Colonic mucosa (tissue), 4 donors: Measurements from ENCODE around the gene ARMC9. TPM values are rescaled to one million over a fixed set of nuclear protein-coding genes. Genes with fewer than 3 reads are reported as not detected.

ENCODE experiments used
- DNase-seq: peaks from one replicate; pipeline ENCODE4 v3.0.0-alpha.2; 2020
- H3K27ac ChIP-seq: fragments of 200-600 bp; one replicate; pipeline ENCODE4 v1.8.0; 2021
- H3K27me3 ChIP-seq: fragments of 200-600 bp; one replicate; pipeline ENCODE4 v1.8.0; 2021
- H3K36me3 ChIP-seq: fragments of 200-600 bp; one replicate; pipeline ENCODE4 v1.8.0; 2021
- H3K4me1 ChIP-seq: fragments of 200-600 bp; one replicate; pipeline ENCODE4 v1.8.0; 2021; ENCODE audit warnings: mild to moderate bottlenecking
- H3K4me3 ChIP-seq: fragments of 200-600 bp; one replicate; pipeline ENCODE4 v1.8.0; 2021
- H3K9ac ChIP-seq, 2 donors: one replicate each; pipeline ENCODE4 v1.7.0; 2013; ENCODE audit warnings: control low read depth in 2 of 2, low read depth in 2 of 2, low read length in 2 of 2
- H3K9me3 ChIP-seq: fragments of 200-600 bp; one replicate; pipeline ENCODE4 v1.8.0; 2021
- intact Hi-C: fragments of 100-400 bp; cut with DNase I; formaldehyde crosslinking; loops from one replicate; pipeline ENCODE4 v1.14.1; 2022
- total RNA-seq, 2 donors: library from RNA; stranded (reverse); fragmentation: NEBNext Ultra II Directional in 1 of 2; extraction: Animal tissue kit (Norgen Biotek cat#: 25700) in 1 of 2; gene quantifications; one replicate each; pipeline ENCODE4 v1.2.1, GENCODE V29; 2021
- TF ChIP-seq, protein P1 (sequence below): fragments of 200-600 bp; IDR thresholded peaks from one replicate; pipeline ENCODE4 v1.8.0; 2022; ENCODE audit warnings: antibody characterized with exemption, mild to moderate bottlenecking
- donor health status: healthy.
- donor health status: DM: no; HTN: no; CAD: no.
- donor health status: DM: no; HTN: no; CAD: no.

Gene ARMC9
- total RNA-seq, 2 donors from 2014 or later = 9.8 to 17.2 TPM

GRCh38 chr2:231323316-231323715, 124.9 kb downstream of the ARMC9 start:
- Histone ChIP-seq H3K4me3 (no peak overlapping the region), H3K27ac (no peak overlapping the region), H3K27me3 (no peaks in the 10 kb centered on the region), H3K4me1 (no peaks in the 10 kb centered on the region), H3K9me3 (no peaks in the 10 kb centered on the region), H3K9ac (no peak overlapping the region), H3K36me3 (no peaks in the 10 kb centered on the region)
- TF ChIP-seq, protein P1, sequence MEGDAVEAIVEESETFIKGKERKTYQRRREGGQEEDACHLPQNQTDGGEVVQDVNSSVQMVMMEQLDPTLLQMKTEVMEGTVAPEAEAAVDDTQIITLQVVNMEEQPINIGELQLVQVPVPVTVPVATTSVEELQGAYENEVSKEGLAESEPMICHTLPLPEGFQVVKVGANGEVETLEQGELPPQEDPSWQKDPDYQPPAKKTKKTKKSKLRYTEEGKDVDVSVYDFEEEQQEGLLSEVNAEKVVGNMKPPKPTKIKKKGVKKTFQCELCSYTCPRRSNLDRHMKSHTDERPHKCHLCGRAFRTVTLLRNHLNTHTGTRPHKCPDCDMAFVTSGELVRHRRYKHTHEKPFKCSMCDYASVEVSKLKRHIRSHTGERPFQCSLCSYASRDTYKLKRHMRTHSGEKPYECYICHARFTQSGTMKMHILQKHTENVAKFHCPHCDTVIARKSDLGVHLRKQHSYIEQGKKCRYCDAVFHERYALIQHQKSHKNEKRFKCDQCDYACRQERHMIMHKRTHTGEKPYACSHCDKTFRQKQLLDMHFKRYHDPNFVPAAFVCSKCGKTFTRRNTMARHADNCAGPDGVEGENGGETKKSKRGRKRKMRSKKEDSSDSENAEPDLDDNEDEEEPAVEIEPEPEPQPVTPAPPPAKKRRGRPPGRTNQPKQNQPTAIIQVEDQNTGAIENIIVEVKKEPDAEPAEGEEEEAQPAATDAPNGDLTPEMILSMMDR = no peak
- intact Hi-C loops = no loop called here
- DNase-seq = no peak

DNA sequence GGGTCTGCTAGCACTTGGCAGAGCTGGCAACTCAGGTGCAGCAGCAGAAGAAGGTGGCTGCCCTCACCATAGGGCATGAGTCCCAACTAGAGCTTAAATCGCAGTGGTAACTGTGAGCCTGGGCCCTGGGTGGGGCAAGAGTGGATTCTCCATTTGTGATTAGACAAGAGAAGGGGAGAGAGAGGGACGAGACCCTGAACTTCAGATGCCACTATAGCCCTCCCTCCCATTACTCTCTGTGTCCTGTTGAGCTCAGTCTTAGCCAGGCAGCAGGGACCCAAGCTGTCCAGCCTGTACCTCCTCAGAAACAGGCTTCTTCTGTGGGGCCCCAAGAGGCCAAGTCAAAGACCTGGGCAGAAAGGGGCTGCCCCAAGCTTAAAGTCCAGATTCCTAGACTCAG, 127.4 kb downstream of the ARMC9 start:
- no peak for DNase-seq
- TF ChIP-seq, protein P1 = no peak
- no peak overlapping the region for H3K27ac ChIP-seq
- H3K4me1 ChIP-seq = no peaks in the 10 kb centered on the region
- no peak overlapping the region for H3K9ac ChIP-seq
- H3K9me3 ChIP-seq = no peaks in the 10 kb centered on the region
- no peaks in the 10 kb centered on the region for H3K27me3 ChIP-seq
- H3K36me3 ChIP-seq = no peaks in the 10 kb centered on the region
- intact Hi-C loops = no loop called here
- H3K4me3 ChIP-seq = no peak overlapping the region

DNA sequence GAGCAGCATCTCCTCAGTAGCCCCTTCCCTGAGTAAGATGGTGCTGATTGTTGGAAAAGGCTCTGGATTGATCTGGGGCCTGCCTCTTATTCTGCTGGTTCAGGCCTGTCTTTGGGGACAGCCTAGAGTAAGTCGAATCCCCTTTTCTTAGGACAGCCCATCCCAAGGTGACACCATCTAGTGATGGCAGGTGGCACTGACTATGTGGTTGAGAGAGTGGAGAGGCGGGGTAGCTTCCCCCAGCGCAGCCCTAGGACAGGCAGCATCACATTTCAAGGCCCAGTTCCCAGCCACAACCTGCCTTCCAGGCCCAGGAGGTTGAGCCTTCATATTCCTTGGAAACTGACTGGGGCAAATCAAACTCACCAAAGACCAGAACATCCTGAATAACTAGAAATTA, 128.0 kb downstream of the ARMC9 start:
- Histone ChIP-seq H3K4me1 (no peaks in the 10 kb centered on the region), H3K27ac (no peak overlapping the region), H3K4me3 (no peak overlapping the region), H3K36me3 (no peaks in the 10 kb centered on the region), H3K9ac (no peak overlapping the region), H3K27me3 (no peaks in the 10 kb centered on the region), H3K9me3 (no peaks in the 10 kb centered on the region)
- TF ChIP-seq, protein P1 = no peak
- intact Hi-C loops = no loop called here
- no peak for DNase-seq

GRCh38 chr2:231330311-231330710, 131.9 kb downstream of the ARMC9 start:
- DNase-seq = no peak
- Histone ChIP-seq H3K4me1 (no peaks in the 10 kb centered on the region), H3K4me3 (no peak overlapping the region), H3K27ac (no peak overlapping the region), H3K36me3 (no peaks in the 10 kb centered on the region), H3K9me3 (no peaks in the 10 kb centered on the region), H3K27me3 (no peaks in the 10 kb centered on the region), H3K9ac (no peak overlapping the region)
- intact Hi-C loops = no loop called here
- TF ChIP-seq, protein P1 = no peak

DNA sequence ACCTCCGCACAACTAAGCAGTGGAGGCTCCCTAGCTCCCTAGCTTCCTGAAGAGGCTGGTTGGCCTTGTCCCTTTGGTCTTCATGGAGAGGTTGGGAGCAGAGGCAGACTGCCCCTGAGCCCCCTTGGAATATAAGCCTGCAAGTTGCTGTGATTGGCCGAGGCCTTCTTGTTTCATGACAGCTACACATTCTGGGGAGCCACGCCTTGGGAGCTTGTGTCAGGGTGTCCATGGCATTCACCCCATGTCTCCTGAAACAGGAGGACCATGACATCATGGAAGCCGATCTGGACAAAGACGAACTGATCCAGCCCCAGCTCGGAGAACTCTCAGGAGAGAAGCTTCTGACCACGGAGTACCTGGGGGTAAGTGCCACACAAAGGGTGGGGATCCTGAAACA, 133.1 kb downstream of the ARMC9 start:
- Histone ChIP-seq H3K36me3 (no peaks in the 10 kb centered on the region), H3K9ac (no peak overlapping the region), H3K4me1 (no peaks in the 10 kb centered on the region), H3K9me3 (no peaks in the 10 kb centered on the region), H3K27me3 (no peaks in the 10 kb centered on the region), H3K4me3 (no peak overlapping the region), H3K27ac (no peak overlapping the region)
- intact Hi-C loops = no loop called here
- no peak for DNase-seq
- TF ChIP-seq, protein P1 = no peak

DNA sequence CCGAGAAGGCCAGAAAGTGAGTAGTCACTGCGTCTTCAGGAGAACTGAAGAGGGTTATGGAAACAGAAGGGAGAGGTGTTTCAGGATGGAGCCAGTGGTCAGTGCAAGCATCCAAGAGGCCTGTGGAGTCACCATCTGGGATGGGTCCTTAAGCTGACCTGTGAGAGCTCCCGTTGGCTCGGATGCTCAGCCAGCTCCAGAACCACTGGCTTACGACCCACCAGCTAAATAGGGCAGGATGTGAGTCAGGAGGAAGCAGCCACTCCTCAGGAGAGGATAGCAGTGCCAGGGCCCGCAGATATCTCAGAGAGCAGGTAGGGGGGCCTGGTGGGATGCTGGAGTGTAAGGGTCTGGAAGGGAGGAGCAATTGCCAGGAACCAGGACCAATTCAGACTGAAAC, 134.0 kb downstream of the ARMC9 start:
- Histone ChIP-seq H3K27ac (no peak overlapping the region), H3K27me3 (no peaks in the 10 kb centered on the region), H3K4me1 (no peaks in the 10 kb centered on the region), H3K4me3 (no peak overlapping the region), H3K36me3 (no peaks in the 10 kb centered on the region), H3K9ac (no peak overlapping the region), H3K9me3 (no peaks in the 10 kb centered on the region)
- TF ChIP-seq, protein P1 = no peak
- intact Hi-C loops = no loop called here
- no peak for DNase-seq
